ENCODE results near the gene MBLAC1. TPM values are rescaled to one million over a fixed set of nuclear protein-coding genes. Genes with fewer than 3 reads are reported as not detected.

The MBLAC1 gene
- total and polyA plus RNA-seq, 9 of the 15 experiments (the other 6 are each of a cell fraction or from before 2014, with no cell fraction given): 0.03 to 3.1 (median 0.52) TPM

GRCh38 chr7:100081535-100082102, 45.1 kb upstream of the MBLAC1 start, which contains the start of gene ZNF3 (continued):
- TF ChIP-seq REST (IDR thresholded peaks at IDR 0.05; ENCODE audit: borderline replicate concordance) (peak; percentile 93), REST (CRISPR knock-in tag; IDR thresholded peaks at IDR 0.05; ENCODE audit: low read depth) (peak; percentile 26; the same call in 1 of the 2 replicates), VEZF1 (CRISPR knock-in tag; IDR thresholded peaks at IDR 0.05) (peak; percentile 89), L3MBTL2 (IDR thresholded peaks at IDR 0.05) (peak; percentile 99), KHSRP (IDR thresholded peaks at IDR 0.05) (no peak), CBX5 (IDR thresholded peaks at IDR 0.05; ENCODE audit: borderline replicate concordance, low read depth) (0 out of 2 replicates have a peak, but pooled peaks have one; percentile 75), MNT (conservative IDR thresholded peaks at IDR 0.05) (peak; percentile 94 to 98), MAFG (tag; conservative IDR thresholded peaks at IDR 0.05) (peak; percentile 99), CBX1 (IDR thresholded peaks at IDR 0.05; ENCODE audit: low read depth) (peak; percentile 86), POLR2G (IDR thresholded peaks at IDR 0.05; ENCODE audit: low read depth, low read length) (peak; percentile 92), STAG1 (CRISPR knock-in tag; IDR thresholded peaks at IDR 0.05; ENCODE audit: borderline replicate concordance) (peak; percentile 48; the same call in 1 of the 2 replicates), TCF15 (CRISPR knock-in tag; IDR thresholded peaks at IDR 0.05) (no peak), ZNF224 (CRISPR knock-in tag; IDR thresholded peaks at IDR 0.05) (no peak)
